Measurements from ENCODE around the gene PTCH2.
"Not testable (repeated sequence)": the region's sequence is repeated elsewhere in the genome, so short reads cannot be mapped to it uniquely, and the experiment has no call there.

DNA sequence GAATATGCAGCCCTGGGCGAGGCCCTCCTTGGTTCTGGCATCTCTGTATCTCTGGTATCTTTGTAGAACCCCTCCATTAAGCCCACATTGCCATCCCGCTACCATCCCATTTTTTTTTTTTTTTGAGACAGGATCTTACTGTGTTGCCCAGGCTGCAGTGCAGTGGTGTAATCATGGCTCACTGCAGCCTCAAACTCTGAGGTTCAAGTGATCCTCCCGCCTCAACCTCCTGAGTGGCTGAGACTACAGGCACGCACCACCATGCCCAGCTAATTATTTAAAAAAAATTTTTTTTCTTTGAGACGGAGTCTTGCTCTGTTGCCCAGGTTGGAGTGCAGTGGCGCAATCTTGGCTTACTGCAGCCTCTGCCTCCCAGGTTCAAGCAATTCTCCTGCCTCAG, 18.7 kb downstream of the PTCH2 start:
- TF ChIP-seq, protein P1, sequence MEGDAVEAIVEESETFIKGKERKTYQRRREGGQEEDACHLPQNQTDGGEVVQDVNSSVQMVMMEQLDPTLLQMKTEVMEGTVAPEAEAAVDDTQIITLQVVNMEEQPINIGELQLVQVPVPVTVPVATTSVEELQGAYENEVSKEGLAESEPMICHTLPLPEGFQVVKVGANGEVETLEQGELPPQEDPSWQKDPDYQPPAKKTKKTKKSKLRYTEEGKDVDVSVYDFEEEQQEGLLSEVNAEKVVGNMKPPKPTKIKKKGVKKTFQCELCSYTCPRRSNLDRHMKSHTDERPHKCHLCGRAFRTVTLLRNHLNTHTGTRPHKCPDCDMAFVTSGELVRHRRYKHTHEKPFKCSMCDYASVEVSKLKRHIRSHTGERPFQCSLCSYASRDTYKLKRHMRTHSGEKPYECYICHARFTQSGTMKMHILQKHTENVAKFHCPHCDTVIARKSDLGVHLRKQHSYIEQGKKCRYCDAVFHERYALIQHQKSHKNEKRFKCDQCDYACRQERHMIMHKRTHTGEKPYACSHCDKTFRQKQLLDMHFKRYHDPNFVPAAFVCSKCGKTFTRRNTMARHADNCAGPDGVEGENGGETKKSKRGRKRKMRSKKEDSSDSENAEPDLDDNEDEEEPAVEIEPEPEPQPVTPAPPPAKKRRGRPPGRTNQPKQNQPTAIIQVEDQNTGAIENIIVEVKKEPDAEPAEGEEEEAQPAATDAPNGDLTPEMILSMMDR (IDR thresholded peaks at IDR 0.05; ENCODE audit: low read length), result not testable (repeated sequence)
- not testable (repeated sequence) for TF ChIP-seq EZH2 (IDR thresholded peaks at IDR 0.05; ENCODE audit: borderline replicate concordance, low read length)
